GM21423 (cell line): ENCODE results near the gene ENTPD1.

Experiments used
- ATAC-seq: cut with Tn5 transposase; IDR thresholded peaks from one replicate; pipeline ENCODE4 v1.9.1; 2021; ENCODE audit warnings: mild to moderate bottlenecking, moderate library complexity; ENCODE audit not compliant: unreplicated experiment

Gene ENTPD1

GRCh38 chr10:95821720-95822119 lies 65.8 kb downstream of the ENTPD1 start:
- no peak for ATAC-seq

GRCh38 chr10:95830044-95830443 lies 74.1 kb downstream of the ENTPD1 start:
- no peak for ATAC-seq

GRCh38 chr10:95831076-95831475 lies 75.1 kb downstream of the ENTPD1 start:
- no peak for ATAC-seq

GRCh38 chr10:95831515-95831914 lies 75.6 kb downstream of the ENTPD1 start:
- ATAC-seq: no peak

- ATAC-seq: peak; percentile 83
Observed at GRCh38 chr10:95832216-95833041, 76.5 kb downstream of the ENTPD1 start.

- ATAC-seq: no peak
Observed at GRCh38 chr10:95833042-95833610, 77.2 kb downstream of the ENTPD1 start.

- ATAC-seq: no peak
Observed at GRCh38 chr10:95834406-95834805, 78.4 kb downstream of the ENTPD1 start.

- ATAC-seq: no peak
Observed at GRCh38 chr10:95835149-95835860, 79.3 kb downstream of the ENTPD1 start.

GRCh38 chr10:95835911-95836310 lies 79.9 kb downstream of the ENTPD1 start:
- ATAC-seq: no peak

GRCh38 chr10:95836610-95837355 lies 80.8 kb downstream of the ENTPD1 start:
- ATAC-seq: no peak

- ATAC-seq: peak; percentile 19
Observed at GRCh38 chr10:95837356-95837776, 81.4 kb downstream of the ENTPD1 start.

GRCh38 chr10:95837783-95838182 lies 81.8 kb downstream of the ENTPD1 start:
- ATAC-seq: peak; percentile 40

- no peak for ATAC-seq
Observed at GRCh38 chr10:95840121-95840520, 84.2 kb downstream of the ENTPD1 start.

- no peak for ATAC-seq
Observed at GRCh38 chr10:95840681-95841080, 84.7 kb downstream of the ENTPD1 start.

GRCh38 chr10:95841661-95842498 lies 85.9 kb downstream of the ENTPD1 start:
- peak; percentile 38 for ATAC-seq

- ATAC-seq: no peak
Observed at GRCh38 chr10:95845411-95845810, 89.4 kb downstream of the ENTPD1 start.

- no peak for ATAC-seq
Observed at GRCh38 chr10:95847007-95847406, 91.0 kb downstream of the ENTPD1 start.

GRCh38 chr10:95848841-95849240 lies 92.9 kb downstream of the ENTPD1 start:
- no peak for ATAC-seq

GRCh38 chr10:95850791-95851190 lies 94.8 kb downstream of the ENTPD1 start:
- ATAC-seq: no peak
